GM13976 (cell line): ENCODE data around the gene CAMKK2.

Experiments
- DNase-seq: peaks from one replicate; pipeline ENCODE4 v3.0.0; 2012; ENCODE audit warnings: low spot score
- CTCF ChIP-seq: IDR thresholded peaks from 2 replicates; pipeline ENCODE4 v1.5.1; 2012; ENCODE audit warnings: borderline replicate concordance, mild to moderate bottlenecking; ENCODE audit not compliant: insufficient read depth; ENCODE audit errors: extremely low read depth, missing control alignments, control extremely low read depth
- in situ Hi-C: fragments of 300-500 bp; cut with MboI; formaldehyde crosslinking; loops from one replicate; pipeline ENCODE4 v1.12.0; 2022; ENCODE audit warnings: low sequenced_read_pairs, mixed read lengths, inconsistent platforms; ENCODE audit not compliant: unreplicated experiment

CAMKK2 gene

GRCh38 chr12:121293603-121294002 lies 2.9 kb downstream of the CAMKK2 start:
- TF ChIP-seq CTCF: no peak
- in situ Hi-C loops: no loop called here
- DNase-seq: no peak

GRCh38 chr12:121290410-121290809 lies 6.1 kb downstream of the CAMKK2 start:
- no peak for TF ChIP-seq CTCF
- DNase-seq: no peak
- in situ Hi-C loops: no loop called here

GRCh38 chr12:121289962-121290361 lies 6.5 kb downstream of the CAMKK2 start:
- DNase-seq: no peak
- in situ Hi-C loops: no loop called here

GRCh38 chr12:121288986-121289385 lies 7.5 kb downstream of the CAMKK2 start:
- TF ChIP-seq CTCF: no peak
- DNase-seq: no peak
- in situ Hi-C loops: no loop called here

More at GRCh38 chr12:121289962-121290361, 6.5 kb downstream of the CAMKK2 start:
- TF ChIP-seq CTCF: no peak

- no peak for TF ChIP-seq CTCF
- in situ Hi-C loops: no loop called here
- peak; percentile 72 for DNase-seq
Measured at GRCh38 chr12:121288158-121288845, 8.2 kb downstream of the CAMKK2 start.

- DNase-seq: no peak
- no peak for TF ChIP-seq CTCF
- in situ Hi-C loops: no loop called here
Measured at GRCh38 chr12:121287267-121287954, 9.1 kb downstream of the CAMKK2 start.
